ENCODE results near the gene EXOC4. TPM values are rescaled to one million over a fixed set of nuclear protein-coding genes. Genes with fewer than 3 reads are reported as not detected.

The EXOC4 gene
- total RNA-seq, 4 donors from 2014 or later, result 36.9 to 78.0 (median 52.2) TPM

DNA sequence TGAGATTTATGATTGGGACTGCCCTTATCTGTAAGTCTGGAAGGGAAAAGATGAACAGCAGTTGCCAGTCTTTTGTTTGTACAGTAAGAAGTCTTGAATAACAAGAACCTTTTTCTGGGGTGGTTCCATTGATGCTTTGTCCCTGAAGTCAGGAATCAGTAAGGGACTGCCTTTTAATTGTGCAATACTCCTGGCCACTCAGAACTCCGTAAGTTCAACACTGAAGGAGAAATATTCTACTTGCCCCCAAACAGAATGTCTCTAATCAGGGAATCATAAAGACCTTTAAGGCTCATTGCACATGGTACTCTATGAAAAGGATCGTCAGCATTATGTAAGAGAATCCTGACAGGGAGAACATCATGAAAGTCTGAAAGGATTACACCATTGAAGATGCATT, 361.4 kb downstream of the EXOC4 start:
- no peak for DNase-seq
- H3K9me3 ChIP-seq, result no peaks in the 10 kb centered on the region
- no peak overlapping the region for H3K27ac ChIP-seq
- H3K27me3 ChIP-seq, result no peaks in the 10 kb centered on the region
- ATAC-seq, result no peak
- intact Hi-C loops (cut with DNase I; ENCODE audit: low total_unique reads) (no loop called here), in situ Hi-C loops (cut with MboI; ENCODE audit: low sequenced_read_pairs in 4 of 4) (no loop called here)
- H3K36me3 ChIP-seq, result no peaks in the 10 kb centered on the region
- TF ChIP-seq, protein P1, sequence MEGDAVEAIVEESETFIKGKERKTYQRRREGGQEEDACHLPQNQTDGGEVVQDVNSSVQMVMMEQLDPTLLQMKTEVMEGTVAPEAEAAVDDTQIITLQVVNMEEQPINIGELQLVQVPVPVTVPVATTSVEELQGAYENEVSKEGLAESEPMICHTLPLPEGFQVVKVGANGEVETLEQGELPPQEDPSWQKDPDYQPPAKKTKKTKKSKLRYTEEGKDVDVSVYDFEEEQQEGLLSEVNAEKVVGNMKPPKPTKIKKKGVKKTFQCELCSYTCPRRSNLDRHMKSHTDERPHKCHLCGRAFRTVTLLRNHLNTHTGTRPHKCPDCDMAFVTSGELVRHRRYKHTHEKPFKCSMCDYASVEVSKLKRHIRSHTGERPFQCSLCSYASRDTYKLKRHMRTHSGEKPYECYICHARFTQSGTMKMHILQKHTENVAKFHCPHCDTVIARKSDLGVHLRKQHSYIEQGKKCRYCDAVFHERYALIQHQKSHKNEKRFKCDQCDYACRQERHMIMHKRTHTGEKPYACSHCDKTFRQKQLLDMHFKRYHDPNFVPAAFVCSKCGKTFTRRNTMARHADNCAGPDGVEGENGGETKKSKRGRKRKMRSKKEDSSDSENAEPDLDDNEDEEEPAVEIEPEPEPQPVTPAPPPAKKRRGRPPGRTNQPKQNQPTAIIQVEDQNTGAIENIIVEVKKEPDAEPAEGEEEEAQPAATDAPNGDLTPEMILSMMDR (IDR thresholded peaks at IDR 0.05 in 4 of 5, conservative IDR thresholded peaks at IDR 0.05 in 1 of 5), result no peak
- no peak overlapping the region for H3K4me3 ChIP-seq
- no peaks in the 10 kb centered on the region for H3K4me1 ChIP-seq

DNA sequence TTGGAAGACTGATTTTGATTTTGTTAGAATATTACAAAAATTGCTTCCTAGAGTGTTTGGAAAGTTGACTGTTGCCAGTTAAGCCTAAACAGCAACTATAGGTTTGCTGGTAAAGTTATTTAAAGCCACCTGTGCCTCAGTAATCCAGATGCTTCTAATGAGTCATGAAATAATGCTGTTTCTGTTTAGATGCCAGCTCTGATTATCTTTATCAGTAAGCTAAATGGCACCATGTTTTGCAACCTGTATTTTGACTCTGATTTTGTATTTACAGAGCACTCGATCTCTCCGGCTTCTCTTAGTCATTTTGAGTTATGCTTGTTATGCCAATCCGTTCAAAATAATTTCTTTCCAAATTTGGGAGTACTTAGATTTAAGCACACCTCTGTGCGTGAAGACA, 366.1 kb downstream of the EXOC4 start:
- Histone ChIP-seq H3K36me3 (no peaks in the 10 kb centered on the region), H3K4me3 (no peak overlapping the region), H3K4me1 (no peaks in the 10 kb centered on the region), H3K9me3 (no peaks in the 10 kb centered on the region), H3K27ac (no peak overlapping the region), H3K27me3 (no peaks in the 10 kb centered on the region)
- in situ Hi-C loops (cut with MboI; ENCODE audit: low sequenced_read_pairs in 4 of 4) (no loop called here), intact Hi-C loops (cut with DNase I; ENCODE audit: low total_unique reads) (no loop called here)
- TF ChIP-seq POLR2A (IDR thresholded peaks at IDR 0.05), result no peak
- TF ChIP-seq, protein P1 (IDR thresholded peaks at IDR 0.05 in 4 of 5, conservative IDR thresholded peaks at IDR 0.05 in 1 of 5), result no peak
- ATAC-seq, result no peak
- DNase-seq, result no peak

DNA sequence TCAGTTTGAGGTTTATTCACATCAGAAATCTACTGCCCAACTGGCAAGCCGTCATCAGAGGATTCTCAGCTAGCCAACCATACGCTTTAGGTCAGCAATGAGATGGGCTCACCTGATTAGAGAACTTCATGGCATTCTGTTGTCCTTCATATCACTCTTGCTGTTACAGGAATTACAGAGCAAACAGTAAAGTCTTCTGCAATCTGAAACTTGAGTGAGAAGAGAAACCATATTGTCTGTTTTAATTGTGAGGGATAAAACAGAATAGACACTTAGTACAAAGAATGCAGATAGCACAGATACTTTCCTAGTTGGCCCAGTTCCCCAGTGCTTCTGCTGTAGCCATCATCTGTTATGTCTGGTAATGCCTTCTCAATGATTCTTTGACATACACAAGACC, 366.6 kb downstream of the EXOC4 start:
- DNase-seq (no peak), ATAC-seq (no peak)
- intact Hi-C loops (cut with DNase I; ENCODE audit: low total_unique reads), result no loop called here
- Histone ChIP-seq H3K9me3 (no peaks in the 10 kb centered on the region), H3K4me1 (no peaks in the 10 kb centered on the region), H3K4me3 (no peak overlapping the region), H3K27me3 (no peaks in the 10 kb centered on the region), H3K36me3 (no peaks in the 10 kb centered on the region), H3K27ac (no peak overlapping the region)
- in situ Hi-C loops (cut with MboI; ENCODE audit: low sequenced_read_pairs in 4 of 4), result no loop called here
- TF ChIP-seq, protein P1 (IDR thresholded peaks at IDR 0.05 in 4 of 5, conservative IDR thresholded peaks at IDR 0.05 in 1 of 5), result no peak
- TF ChIP-seq POLR2A (IDR thresholded peaks at IDR 0.05), result no peak

DNA sequence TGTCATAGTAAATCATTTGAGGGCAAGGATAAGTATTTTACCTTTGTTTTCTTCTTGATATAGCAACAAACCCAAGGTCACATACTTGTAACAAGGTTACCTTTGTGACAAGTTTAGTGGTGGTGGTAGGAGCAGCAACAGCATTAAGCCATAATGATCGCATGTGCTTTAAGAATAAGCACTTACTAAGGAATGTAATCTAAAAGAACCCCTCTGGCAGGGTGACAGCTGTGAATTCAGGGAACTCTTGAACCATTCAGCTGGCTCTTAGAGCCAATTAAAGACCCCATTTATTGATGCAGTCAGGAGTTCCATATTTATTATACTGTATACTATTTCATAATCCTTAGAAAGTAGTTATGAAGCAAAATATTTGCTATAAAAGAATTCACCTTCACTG, 370.8 kb downstream of the EXOC4 start:
- no peak for ATAC-seq
- H3K4me1 ChIP-seq, result peaks cover 0 to 3% of the 10 kb centered on the region in 2 donors
- H3K36me3 ChIP-seq, result no peaks in the 10 kb centered on the region
- in situ Hi-C loops (cut with MboI; ENCODE audit: low sequenced_read_pairs in 4 of 4) (no loop called here), intact Hi-C loops (cut with DNase I; ENCODE audit: low total_unique reads) (no loop called here)
- H3K27ac ChIP-seq, result no peak overlapping the region
- no peak overlapping the region for H3K4me3 ChIP-seq
- DNase-seq, result no peak
- H3K9me3 ChIP-seq, result no peaks in the 10 kb centered on the region
- TF ChIP-seq, protein P1 (IDR thresholded peaks at IDR 0.05 in 4 of 5, conservative IDR thresholded peaks at IDR 0.05 in 1 of 5), result no peak
- no peak for TF ChIP-seq POLR2A (IDR thresholded peaks at IDR 0.05)
- no peaks in the 10 kb centered on the region for H3K27me3 ChIP-seq

DNA sequence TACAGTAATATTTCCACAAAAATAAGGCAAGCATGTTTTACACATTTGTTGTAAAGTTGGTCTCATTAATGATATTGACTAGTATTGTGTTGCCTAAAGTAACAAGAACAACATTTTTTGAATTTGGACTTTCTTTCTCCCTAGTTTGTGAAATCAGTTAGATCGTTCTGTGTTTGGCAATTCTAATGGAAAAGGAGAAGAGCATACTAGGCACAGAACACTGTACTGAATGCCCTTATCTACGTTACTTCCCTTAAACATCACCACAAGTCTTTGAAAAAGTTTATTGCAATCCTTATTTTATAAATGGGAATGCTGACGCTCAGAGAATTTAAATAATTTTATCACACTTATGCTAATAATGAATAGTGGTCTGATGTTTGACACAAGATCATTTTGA, 372.2 kb downstream of the EXOC4 start:
- Histone ChIP-seq H3K27ac (no peak overlapping the region), H3K9me3 (no peaks in the 10 kb centered on the region), H3K4me3 (no peak overlapping the region), H3K4me1 (peaks cover 0 to 3% of the 10 kb centered on the region in 2 donors), H3K36me3 (no peaks in the 10 kb centered on the region), H3K27me3 (no peaks in the 10 kb centered on the region)
- DNase-seq (no peak), ATAC-seq (no peak)
- in situ Hi-C loops (cut with MboI; ENCODE audit: low sequenced_read_pairs in 4 of 4) (no loop called here), intact Hi-C loops (cut with DNase I; ENCODE audit: low total_unique reads) (no loop called here)
- TF ChIP-seq, protein P1 (IDR thresholded peaks at IDR 0.05 in 4 of 5, conservative IDR thresholded peaks at IDR 0.05 in 1 of 5), result no peak
- TF ChIP-seq POLR2A (IDR thresholded peaks at IDR 0.05), result no peak

Measured in gastrocnemius medialis (tissue), 4 donors.